Pulmonary artery endothelial cell (primary cell): Measurements from ENCODE around the gene DPAGT1. TPM values are rescaled to one million over a fixed set of nuclear protein-coding genes. Genes with fewer than 3 reads are reported as not detected.
A peak's percentile ranks its signal among the peaks of the same experiment; 100 is the strongest.
"Not testable (repeated sequence)": the region's sequence is repeated elsewhere in the genome, so short reads cannot be mapped to it uniquely, and the experiment has no call there.

ENCODE experiments used
- DNase-seq: peaks from one replicate; pipeline ENCODE4 v3.0.0-alpha.2; 2011; ENCODE audit warnings: low read depth, low spot score
- total RNA-seq: library from RNA; depleted of rRNA; stranded (reverse); fragments of >200 nt; gene quantifications from 2 replicates; pipeline ENCODE4 v1.2.3, GENCODE V29; 2014

The DPAGT1 gene
- total RNA-seq, 1 donor from 2014 or later, result 14.4 TPM

- no peak for DNase-seq
Measured at GRCh38 chr11:119116235-119116594, 14.6 kb upstream of the DPAGT1 start.

GRCh38 chr11:119115484-119116234, 14.0 kb upstream of the DPAGT1 start:
- no peak for DNase-seq

- DNase-seq, result no peak
Measured at GRCh38 chr11:119114351-119114750, 12.7 kb upstream of the DPAGT1 start.

DNA sequence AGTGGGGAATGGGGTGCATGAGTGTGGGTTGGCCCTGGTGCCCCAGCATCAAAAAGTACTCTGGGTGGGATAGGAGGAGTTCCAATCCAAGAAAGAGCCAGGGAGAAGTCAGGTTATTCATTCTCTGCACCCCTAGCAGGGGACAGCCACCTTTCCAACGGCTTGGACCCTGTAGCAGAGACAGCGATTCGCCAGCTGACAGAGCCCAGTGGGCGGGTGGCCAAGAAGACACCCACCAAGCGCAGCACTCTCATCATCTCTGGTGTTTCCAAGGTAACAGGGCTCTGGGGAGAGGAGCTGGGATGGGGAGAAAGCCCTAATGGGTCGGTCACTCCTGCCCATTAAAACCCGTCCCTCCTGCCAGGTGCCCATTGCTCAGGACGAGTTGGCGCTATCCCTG, 12.1 kb upstream of the DPAGT1 start:
- no peak for DNase-seq

GRCh38 chr11:119112314-119113020, 10.8 kb upstream of the DPAGT1 start:
- DNase-seq, result no peak

DNA sequence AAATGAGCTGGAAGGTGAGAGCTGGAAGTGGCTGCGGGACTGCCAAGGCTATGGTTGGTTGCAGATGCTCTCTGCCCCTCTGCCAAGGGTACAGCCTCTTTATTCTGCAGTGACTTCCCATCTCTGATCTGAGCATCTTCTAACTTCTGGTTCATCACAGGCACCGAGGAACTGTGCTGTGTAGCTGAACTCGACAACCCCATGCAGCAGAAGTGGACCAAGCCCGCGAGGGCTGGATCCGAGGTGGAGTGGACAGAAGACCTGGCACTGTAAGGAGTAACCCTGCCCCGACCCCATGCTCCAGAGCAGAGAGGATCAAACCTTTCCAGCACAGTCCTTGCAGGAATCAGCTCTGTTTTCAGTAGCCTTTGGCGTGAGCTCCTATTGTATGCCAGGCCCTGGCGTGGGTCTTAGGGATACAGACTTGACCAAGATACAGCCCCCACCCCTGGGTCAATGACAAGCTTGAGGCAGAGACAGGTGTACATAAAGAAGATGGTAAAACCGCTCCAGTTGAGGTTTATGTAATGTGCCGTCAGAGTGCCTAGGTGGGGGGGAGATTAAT, 9.8 kb upstream of the DPAGT1 start:
- no peak for DNase-seq

- no peak for DNase-seq
Measured at GRCh38 chr11:119110439-119110838, 8.8 kb upstream of the DPAGT1 start.

DNA sequence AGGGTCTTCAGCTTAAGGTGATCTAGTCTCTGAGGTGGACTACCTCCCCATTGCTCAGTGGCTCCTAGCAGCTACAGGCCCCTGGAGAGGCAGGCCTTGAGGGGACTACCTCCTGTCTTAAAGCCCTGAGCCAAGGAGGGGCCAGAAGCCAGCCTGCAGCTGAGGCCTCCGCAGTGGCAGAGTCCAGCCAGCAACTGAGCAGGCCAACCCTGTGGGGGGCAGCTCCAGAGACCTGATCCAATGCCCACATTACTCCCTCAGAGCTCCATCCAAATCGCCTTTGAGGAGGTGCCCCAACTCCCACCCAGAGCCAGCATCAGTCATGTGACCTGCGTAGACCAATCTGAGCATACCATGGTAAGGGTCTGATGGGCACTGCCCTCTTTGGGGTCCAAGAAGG, 8.2 kb upstream of the DPAGT1 start:
- no peak for DNase-seq

- DNase-seq, result no peak
Measured at GRCh38 chr11:119108857-119109221, 7.2 kb upstream of the DPAGT1 start.

DNA sequence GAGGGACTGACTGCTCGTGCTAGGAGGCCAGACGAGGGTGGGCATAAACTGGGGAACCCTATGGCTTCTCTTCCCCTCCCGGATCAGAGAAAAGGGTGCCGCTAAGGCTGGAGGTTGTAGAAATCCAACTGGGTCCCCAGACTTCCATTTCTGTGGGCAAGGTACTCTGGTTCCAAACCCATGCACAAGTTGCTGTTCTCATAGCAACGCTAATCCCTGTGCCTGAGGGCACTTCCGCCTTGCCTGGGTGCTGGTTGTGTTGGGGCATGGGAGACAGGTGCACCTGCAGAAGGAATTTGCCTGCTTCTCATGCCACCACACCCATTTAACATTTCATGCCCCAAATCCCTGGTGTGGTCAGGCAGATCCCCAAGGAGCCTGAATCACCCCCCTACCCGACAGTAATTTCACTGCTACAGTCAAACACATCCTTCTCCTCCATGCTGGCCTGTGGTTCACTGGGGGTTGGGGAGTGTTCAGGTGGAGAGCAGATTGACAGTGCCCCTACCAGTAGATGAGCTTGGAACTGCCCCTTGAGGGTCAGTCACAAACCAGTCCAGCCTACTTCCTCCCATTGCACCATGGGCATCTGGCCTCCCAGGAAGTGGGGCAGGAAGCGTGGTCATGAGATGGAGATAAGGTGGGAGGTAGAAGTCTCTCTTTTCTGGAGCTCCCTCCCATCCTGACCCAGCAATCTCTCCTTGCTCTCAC, 6.6 kb upstream of the DPAGT1 start:
- no peak for DNase-seq

DNA sequence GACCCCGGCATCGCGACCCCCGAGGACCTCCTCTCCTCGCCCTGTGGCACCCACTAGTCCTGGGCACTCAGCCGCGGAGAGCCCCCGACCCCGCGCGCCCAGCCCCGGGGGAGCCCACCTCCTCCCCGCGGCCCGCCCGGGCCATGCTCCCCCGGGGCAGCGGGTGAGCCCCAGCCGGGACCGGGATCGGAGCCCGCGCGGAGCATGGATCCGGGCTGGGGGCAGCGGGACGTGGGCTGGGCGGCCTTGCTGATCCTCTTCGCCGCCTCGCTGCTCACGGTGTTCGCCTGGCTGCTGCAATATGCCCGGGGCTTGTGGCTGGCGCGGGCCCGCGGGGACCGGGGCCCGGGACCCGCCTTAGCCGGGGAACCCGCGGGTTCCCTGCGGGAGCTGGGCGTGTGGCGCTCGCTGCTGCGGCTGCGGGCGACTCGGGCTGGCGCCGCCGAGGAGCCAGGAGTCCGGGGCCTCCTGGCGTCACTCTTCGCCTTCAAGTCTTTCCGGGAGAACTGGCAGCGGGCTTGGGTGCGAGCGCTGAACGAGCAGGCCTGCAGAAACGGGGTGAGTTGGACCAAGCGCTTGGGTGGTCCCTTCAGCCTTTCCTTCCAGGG, 6.0 kb upstream of the DPAGT1 start:
- DNase-seq, result no peak

DNA sequence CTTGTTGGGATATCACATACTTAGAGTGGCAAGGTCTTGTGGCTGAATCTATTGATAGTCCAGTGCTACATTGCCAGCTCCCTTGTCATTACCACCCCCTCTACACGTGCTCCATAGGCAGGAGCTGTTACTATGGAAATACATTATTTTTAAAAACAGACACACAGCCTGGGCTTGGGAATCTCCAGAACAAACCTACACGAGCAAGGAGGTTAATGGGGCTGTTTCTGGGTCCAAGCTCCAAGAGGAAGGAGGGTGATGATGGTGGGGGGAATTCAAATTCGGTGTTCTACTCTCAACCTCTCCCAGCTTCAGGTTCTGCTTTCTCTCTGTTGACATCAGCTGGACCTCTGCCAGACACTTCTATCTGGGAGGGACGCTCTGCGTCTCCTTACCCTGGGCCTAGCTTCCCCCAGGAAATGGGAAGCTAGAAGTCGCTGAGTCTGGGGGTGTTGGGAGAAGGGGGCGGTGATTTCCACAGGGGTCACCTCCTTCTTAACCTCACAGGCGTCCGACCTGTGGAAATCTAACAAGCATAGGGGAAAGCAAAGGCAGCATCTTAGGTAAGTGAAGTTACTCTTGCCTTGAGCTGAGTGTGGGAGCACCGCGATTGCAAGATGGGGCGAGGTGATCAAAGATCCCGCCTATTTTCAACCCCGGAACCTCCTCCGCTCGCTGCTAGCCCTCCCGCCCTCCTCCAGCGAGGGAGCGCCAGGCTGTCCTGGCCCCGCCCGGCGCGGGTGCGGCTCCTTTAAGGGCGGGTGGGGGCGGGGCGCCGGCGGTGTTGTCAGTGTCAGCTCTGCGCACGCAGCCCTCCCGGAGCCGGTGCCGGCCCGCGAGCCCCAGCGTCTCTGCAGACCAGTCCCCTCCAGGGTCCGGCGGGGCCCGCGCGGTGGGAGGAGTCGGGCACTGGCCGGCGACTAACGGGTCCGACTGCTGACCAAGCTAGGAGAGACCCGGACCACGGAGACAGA, 5.2 kb upstream of the DPAGT1 start, which contains the start of gene C2CD2L:
Gene C2CD2L, plus strand, starts transcription at position 781 of the 974 bp plus-strand sequence. CDS start 398 bp downstream, outside the sequence.
- peak; percentile 36 for DNase-seq

DNA sequence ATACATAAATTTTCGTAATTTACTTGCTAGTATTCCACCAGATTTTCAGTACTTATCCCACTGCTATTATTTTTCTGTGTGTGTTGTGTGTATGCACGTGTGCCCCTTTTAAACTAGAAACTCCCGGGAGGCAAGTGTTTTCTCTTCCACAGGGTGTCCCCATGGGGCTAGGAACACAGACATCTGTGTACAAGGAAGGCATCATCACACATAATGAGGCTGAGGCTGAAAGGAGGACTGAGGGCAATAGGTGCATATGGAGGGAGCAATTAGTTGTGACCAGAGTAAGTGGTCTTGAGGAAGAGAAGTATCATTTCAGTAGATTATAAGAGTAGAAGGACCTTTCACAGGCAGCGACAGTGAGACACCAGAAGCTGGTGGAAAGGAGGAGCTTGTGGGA, 2.1 kb upstream of the DPAGT1 start:
- no peak for DNase-seq

- DNase-seq, result not testable (repeated sequence)
Measured at GRCh38 chr11:119103161-119103664, 1.6 kb upstream of the DPAGT1 start.

GRCh38 chr11:119100994-119101758, 477 bp downstream of the DPAGT1 start:
- no peak for DNase-seq

GRCh38 chr11:119100246-119100970, 1.2 kb downstream of the DPAGT1 start:
- no peak for DNase-seq

DNA sequence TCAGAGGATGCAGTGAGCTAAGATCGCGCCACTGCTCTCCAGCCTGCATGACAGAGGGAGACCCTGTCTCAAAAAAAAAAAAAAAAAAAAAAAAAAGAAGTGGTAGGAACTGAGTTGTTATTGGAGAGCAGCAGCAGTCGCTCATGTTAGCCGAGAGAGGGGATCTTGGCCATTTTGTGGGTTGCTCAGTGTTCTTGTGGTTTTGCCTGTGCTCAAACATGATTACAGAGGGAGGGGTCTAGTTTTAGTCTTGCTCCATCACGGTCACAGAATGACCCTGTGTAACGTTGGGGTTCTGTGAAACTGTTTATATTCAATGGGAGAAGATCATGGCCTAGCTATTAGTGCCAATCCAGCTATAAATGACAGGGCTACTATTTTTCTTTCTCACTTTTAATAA, 1.9 kb downstream of the DPAGT1 start:
- no peak for DNase-seq

GRCh38 chr11:119095066-119095880, 6.4 kb downstream of the DPAGT1 start:
- peak; percentile 99 for DNase-seq
